NCI-H446 (cell line): ENCODE results near the gene SLC7A8.
A peak's percentile ranks its signal among the peaks of the same experiment; 100 is the strongest.

Experiments
- DNase-seq, 2 experiments: peaks; one replicate each; lab custom pipeline; 2025; lab: John Stamatoyannopoulos, UW

The SLC7A8 gene

DNA sequence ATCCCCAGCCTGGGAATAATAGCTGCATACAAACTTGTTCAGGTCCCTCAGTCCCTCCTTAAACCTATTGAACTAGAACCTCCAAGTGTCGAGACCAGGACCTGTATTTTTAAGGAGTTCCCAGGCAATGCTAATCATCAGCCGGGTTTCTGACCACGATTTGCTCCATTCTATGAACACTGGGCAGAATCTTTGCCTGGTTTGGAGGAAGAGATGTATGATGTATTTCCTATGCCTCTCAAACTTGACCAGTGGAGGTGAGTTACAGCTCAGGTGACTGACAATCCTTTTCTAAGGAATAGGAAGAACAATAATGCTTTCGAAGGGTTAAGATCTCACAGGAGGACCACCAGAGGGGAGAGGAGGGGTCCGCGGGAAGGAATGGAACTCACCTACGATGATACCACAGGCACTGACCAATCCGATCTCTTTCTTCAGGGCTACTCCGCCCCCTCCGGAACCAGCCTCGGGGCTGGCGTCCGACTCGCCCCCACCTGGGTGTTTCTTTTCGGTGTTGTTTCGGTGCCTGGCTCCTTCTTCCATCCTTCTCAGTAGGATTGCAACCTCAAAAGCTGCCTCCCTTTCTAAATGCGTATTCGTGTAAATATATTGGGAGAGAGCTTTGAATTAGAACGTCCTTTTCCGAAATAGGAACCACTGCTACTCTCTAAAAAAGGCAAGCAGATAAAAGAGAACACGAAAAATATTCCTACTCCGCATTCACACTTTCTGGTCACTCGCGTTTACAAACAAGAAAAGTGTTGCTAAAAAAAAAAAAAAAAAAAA, 895 bp downstream of the SLC7A8 start:
- peak in 1 of 2 experiments; percentile 11 for DNase-seq

DNA sequence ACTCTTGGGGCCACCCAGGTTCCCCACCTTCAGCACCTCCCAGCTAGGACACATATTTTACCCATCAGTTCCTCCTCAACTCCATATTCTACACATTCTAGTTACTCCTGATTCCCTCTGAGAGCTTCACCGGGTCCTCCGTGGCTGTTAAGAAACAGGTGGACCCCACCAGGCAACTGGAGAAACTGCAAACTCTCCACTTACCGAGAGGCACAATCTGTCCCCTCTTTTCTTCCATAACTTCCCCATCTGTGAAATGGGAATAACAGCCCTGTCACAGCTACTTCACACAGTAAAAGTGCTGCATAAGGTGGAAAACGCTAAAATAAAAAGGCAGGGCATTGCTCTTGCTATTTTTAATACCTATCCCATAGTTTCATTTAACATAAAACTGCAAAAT, 1.5 kb downstream of the SLC7A8 start:
- no peak for DNase-seq

DNA sequence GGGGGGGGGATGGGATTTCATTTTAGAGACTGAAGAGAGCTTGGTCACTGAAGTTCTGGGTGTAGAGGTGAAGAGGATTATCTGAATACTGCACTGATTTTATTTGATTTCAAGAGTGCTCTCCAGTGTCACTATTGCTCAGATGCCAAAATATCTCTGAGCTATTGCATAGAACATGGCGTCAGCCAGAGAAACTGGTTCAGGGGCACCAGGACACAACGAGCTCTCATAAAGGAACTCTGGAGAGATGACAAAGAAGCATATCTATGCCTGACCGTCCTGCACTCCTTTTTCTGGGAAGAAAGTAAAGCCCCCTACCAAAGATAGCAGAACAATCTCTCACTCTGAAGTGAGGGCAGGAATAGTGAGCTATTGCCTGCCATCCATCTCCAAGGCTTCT, 2.0 kb downstream of the SLC7A8 start:
- DNase-seq: no peak

DNA sequence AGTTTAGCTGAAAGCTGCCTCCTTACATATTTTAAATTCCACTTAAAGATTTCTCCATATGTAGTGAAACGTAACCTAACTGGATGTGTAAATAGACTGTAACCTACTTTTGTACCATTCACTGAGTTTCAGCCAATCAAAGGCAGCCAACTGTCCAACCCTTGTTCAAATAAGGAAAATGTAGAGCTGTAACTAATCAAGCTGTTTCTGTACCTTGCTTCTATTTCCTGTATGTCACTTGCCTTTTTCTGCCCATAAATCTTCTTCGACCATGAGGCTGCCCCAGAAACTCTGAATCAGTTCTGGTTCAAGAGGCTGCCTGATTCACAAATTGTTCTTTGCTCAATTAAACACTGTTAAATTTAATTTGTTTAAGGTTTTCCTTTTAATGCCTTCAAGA, 6.3 kb downstream of the SLC7A8 start:
- DNase-seq: no peak

DNA sequence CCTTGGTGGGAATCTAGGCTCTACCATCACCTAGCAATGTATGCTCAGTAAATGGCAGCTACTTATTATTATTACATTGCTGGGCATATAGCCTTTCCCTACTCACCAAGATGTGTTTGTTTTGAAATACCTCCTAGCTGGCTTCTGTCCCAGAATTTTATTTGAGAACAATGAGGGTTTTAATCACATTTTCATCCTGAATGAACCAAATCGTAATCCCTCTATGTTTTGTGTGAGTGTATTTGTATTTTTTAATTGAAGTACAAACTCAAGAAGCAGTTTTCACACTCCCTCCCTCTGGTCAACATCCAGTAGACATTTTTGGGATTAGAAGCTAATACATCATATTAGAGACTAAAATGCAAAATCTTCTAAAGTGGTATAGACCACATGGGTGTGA, 7.6 kb downstream of the SLC7A8 start:
- peak in 1 of 2 experiments; percentile 54 for DNase-seq

DNA sequence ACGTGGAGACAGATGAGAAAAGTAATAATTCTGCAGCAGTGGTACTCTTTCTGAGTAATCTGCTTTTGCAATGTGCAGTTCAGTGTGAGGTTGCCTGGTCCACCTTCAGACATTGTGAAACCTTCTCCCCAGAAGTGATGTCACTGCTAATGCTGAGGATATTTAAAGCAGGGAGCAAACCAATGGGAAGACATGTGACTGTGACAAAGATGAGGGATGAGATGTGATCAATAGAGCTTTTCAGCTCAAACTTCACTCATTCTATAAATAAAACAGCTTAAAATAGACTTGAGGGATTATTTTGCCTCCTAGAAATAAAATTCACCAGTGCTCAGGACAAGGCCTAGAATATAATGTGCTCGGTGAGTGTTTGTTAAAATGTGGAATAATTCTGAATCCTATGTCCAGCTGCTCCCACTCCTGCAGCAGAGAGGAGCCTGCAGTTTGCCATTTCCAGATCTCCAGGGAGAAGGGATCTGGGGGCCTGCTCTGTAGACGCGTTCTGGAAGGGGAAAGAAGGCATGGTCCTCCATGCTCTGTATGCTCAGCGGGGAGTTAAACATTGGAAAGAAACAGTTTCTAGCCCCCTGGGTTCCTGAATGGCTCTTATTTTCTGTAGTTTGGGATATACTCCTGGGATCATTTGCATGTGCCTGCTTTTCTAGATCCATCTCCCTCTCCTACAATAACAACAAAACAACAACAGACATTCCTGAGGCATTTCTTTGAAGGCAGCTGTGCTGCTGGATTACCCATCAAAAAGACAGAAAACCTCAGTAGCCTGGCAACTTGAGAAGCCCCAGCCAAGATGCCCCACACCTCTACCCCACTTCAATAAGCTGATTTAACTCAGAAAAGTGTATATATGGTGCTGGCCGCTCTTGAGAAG, 8.9 kb downstream of the SLC7A8 start:
- no peak for DNase-seq

DNA sequence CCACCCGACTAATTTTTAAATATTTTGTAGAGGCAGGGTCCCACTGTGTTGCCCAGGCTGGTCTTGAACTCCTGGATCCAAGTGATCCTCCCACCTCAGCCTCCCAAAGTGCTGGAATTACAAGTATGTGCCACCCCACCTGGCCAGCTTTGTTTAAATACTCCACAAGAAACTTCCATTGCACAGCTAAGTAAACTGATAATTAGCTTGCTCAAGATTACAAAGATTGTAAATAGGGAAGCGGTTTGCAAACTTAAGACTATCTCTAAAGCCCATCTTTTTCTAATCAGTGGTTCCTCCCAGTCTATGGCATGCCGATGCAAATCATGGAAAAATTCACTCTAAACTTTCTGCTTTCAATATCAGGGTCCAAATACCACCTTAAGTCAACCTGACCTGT, 9.7 kb downstream of the SLC7A8 start:
- DNase-seq: no peak

DNA sequence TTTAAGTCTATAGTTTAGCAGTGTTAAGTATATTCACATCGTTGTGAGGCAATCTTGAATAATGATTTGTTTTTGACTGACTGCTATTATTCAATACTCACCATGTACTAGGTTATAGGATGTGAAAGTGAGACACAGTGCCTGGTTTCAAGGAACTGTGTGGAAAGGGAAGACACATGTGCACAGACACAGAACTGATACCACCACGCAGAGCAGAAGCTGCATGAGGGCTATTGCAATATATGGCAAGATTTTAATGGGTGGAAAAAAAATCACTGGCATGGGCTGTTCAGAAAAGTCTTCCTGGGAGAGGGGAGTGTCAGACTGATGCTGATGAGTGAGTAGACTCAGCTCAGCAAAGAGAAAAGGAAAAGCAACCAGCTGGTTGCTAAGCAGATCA, 10.4 kb downstream of the SLC7A8 start:
- no peak for DNase-seq

DNA sequence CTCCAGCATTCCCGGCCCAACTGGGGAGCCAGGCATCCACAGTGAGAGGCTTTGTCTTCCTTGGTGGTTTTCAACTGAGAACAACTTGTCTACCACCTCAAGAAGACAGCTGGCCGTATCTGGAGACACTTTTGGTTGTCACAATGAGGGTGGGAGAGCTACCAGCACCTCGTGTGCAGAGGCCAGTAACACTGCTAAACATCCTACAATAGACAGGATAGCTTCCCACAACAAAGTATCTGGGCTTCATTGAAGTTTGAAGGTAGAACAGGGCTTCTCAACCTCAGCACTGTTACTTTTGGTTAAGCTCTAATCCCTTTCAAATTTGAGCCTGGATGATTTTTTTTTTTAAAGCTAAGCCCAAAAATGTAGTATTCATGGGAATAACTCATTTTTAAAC, 10.9 kb downstream of the SLC7A8 start:
- no peak for DNase-seq

DNA sequence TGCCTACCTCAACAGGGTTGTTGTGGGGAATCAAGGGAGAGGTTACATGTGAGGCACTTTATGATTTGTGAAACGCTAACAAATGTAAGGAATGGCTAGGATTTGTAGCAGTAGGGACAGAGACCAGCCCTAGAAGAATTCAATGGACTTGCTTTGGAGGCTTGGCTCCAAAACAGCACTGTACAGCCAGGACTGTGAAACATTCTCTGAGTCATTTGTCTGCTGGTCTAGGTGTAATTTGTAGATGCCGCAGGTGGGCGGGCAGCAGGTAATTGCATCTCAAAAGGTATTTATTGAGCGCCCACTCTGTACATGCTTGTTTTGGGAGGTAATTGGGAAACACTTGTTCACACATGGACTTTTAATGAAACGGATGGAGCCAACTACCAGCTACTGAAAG, 11.4 kb downstream of the SLC7A8 start:
- DNase-seq: no peak

DNA sequence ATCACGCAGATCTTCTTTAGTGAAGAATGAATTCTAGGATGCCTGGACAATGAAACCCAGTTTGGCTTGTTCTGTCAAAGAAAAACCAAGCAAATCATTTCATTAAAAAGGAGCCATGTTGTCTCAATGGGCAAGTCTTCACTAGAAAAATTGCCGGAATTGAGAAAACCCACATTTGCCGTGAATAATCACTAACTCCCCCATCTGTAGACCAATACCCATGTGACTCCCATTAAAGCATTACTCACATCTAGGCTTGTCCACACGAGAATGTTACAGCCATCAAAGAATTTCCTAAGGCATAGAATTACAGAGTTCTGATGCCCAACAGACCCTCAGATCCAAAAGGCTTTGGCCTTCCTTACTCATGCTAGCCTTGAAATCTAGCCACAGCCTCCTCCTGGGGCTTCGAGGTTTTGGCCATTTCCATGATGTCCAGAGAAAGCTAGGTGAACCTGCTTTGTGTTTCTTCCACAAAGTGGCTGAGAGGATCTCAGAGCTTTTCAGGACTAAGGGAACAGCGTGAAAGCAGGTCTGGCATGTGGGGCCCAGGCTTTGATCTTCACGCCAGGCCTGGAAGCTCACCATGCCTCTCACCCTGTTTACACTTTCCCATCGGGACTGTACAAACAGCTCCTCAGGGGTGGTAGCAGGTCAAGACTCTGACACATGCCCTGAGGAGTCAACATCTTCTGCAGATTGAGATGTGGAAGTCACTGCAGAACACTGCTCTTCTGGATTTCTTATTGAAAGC, 12.1 kb downstream of the SLC7A8 start:
- DNase-seq: no peak

DNA sequence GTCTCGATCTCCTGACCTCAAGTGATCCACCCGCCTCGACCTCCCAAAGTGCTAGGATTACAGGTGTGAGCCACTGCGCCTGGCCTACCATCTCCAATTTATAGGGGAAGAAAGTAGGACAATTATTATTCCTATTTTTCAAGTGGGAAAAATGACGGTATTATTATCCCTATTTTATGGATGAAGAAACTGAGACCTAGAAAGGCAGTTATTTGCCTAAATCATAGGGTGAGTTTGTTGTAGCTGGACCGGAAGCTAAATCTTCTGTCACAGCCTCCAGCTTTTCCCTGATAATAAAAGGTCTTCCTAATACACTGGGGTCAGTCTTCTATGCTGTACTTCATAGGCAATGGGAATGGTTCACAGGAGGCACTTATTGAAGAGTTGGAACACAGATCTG, 13.8 kb downstream of the SLC7A8 start:
- no peak for DNase-seq

DNA sequence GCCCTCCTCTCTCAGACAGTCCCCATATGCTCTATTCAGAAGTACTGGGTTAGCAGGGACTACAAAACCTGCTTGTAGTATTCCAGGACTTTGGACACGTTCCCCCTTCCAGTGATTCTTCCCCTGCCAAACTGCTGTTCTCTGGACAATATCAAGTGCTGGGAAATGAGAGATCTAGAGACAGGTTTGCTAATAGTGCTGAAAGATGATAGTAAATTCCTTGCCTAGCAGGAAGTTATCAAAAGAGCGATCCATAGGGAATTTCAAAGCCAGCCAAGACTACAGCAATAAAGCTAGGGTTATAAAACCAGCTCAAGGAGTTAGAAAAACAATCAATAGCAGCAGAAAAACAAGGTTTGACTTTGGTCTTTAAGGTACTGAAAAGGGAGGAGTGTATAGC, 15.2 kb downstream of the SLC7A8 start:
- no peak for DNase-seq

DNA sequence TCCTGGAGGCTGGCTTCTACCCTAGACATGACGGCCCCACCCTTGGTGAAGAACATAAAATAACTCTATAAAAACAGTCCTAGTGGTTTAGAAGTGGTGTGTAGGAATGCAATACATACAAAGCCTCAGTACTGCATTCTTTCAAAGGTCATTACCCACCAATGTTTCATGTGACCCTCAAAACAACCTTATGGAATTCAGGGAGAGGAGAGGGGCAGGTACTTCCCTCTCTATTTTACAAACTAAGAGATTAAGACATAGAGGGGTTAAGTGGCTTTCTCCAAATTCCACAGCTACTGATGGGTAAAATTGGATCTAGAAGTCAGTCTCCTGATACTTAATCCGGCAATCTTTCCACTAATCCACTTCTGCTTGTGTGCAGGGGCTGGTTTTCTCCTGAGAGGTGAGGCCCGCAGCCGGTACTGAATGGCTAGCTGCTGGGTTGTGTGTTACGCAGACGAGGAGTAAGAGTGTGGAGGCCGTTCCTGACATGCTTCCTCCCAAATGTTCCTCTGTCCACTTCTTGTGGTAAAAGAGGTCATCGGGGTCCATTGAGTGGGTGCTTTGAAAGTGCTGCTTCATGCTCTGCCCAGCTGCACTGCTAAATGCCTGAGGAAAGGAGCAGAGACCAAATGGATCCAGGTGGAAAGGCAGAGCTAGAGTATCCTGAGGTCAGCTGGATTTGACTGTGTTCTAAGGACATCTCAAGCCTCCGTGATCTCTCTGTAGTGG, 16.2 kb downstream of the SLC7A8 start:
- no peak for DNase-seq

DNA sequence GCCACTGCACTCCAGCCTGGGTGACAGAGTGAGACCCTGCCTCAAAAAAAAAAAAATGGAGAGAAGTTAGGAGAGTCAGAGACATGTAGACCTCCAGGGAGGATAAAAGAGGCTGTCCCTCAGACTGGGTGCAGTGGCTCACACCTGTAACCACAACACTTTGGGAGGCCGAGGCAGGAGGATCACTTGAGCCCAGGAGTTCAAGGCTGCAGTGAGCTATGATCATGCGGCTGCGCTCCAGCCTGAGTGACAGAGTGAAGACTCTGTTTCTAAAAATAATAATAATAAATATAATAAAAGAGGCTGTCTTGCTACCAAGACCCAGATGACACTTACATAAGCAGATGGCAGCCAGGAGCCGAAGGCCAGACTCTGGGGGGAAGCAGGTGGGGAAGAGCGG, 18.5 kb downstream of the SLC7A8 start:
- no peak for DNase-seq

DNA sequence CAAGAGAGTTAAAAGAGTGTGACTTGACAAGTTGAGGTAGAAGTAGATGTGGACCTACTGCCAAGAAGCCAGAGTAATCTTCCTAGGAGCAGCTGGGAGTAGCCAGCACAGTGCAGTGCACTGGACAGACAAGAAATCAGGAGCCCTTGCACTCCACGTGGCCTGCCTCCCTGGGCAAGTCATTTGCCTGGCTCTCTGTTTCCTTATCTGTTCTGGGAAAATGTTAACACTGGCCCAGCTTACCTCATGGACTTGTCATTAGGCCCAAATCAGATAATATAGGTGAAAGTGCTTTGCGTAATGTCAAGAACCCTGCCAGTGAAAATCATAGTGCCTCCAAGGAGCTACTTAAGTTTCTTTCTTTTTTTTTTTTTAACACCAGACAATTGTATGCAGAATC, 19.2 kb downstream of the SLC7A8 start:
- no peak for DNase-seq

DNA sequence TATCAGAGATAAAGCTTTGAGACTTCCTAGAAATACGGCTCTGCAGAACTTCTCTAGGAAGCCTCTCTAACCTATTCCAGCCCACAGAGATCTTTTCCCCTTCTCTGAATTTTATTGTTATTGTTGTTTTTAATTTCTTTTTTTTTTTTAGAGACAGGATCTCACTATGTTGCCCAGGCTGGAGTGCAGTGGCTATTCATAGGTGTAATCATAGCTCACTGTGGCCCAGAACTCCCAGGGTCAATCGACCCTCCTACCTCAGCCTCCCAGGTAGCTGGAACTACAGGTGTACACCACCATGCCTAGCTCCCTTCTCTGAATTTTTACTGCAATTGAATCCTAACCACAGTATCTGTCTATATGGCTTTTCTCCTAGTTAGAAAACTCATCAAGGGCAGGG, 19.6 kb downstream of the SLC7A8 start:
- DNase-seq: no peak

DNA sequence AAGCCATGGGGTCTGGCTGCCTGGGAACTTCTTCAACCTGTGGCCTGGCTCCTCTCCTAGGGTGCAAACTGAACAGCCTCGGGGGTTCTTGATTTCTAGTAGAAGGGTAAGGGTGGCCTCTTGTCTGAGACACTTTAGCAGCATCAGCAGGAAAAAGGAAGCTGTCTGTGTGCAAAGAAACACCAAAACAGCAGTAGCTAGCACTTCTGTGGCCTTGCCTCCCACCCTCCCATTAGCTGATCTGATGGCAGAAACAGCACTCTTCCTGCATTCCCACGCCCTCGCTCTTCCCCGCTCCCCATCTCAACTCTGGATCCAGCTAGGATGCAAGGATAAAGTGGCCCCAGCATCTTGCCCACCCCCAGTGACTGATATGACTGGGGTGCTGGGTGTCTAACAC, 20.7 kb downstream of the SLC7A8 start:
- DNase-seq: no peak

DNA sequence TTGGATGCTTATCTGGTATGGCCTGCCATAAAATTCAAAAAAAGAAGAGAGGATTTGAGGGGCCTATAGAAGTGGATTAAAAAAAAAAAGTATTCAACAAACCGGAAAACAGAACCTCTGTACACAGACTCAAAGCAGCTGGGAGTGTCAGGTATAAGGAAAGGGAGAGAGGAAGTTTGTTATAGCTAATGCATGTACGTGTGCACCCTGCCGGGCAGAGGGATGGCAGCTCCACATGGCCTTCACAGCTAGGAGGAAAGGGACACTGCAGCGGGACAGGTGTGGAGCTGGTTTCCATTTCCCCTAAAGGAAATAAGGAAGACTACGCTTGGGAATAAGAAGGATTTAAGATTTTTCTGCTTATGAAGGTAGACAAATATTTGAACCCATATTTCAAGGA, 21.5 kb downstream of the SLC7A8 start:
- no peak for DNase-seq

DNA sequence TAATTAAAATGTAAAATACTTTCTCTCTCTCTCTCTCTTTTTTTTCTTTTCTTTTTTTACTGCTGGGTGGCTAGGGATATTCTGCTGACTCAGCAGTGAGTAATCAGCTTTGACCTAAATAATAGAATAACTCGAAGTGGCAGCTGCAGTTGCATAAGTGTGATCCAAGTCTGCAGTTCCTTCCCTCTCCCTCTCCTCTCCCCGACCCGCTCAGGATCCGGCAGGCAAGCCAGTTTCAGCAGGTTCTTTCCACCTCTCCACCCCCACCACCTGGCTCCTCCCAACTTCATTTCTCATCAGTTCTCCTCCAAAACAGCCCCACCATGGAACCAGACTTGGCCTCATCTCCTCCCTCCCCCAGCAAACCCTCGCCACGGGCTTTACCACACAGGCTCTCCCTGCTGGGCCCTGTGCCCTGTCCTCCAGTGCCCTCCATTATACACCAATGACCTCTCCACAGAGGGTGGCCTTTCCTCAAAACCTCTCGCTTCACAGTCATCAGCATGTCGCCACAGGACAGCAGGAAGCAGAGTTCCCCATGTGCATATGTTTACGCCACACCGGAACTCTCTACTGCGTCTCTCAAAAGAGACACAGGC, 22.4 kb downstream of the SLC7A8 start:
- DNase-seq: peak in 1 of 2 experiments; percentile 37

DNA sequence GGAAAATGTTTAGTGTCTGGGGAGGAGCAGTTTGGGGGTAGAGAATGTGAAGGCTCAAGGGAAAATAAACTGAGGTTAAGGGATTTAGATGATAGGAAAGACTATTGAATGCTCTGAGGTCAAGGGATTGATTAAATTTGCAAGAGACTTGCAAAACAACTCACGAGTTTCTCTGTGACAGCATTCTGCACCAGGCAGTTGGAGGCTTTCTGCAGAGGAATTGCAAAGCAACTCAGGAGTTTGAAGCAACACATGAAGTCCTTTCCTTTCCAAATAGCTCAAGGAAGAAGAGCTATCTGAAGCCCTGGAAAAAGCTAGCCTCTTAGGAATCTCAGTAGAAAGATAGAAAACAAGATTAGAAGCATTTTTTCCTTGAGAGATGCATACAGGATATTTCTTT, 23.9 kb downstream of the SLC7A8 start:
- no peak for DNase-seq

DNA sequence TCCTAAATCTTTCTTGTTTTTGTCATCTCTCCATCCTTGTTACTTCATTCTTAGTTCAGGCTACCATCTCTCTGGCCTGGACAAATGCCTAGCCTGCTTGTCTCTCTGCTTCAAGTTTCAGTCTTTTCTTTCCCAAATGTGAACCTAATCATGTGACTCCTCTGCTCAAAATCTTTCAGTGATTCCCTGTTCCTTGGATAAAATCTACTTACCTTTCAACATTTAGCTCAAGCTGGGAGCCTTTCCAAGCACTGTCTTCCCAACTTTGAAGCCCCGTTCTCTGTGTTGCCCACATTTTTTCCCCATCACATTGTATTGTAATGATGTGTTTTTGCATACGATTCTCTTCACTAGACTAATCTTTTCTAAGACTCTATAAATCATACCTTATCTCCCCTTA, 24.7 kb downstream of the SLC7A8 start:
- DNase-seq: no peak
